ENCODE results near the gene CABLES1.

DNA sequence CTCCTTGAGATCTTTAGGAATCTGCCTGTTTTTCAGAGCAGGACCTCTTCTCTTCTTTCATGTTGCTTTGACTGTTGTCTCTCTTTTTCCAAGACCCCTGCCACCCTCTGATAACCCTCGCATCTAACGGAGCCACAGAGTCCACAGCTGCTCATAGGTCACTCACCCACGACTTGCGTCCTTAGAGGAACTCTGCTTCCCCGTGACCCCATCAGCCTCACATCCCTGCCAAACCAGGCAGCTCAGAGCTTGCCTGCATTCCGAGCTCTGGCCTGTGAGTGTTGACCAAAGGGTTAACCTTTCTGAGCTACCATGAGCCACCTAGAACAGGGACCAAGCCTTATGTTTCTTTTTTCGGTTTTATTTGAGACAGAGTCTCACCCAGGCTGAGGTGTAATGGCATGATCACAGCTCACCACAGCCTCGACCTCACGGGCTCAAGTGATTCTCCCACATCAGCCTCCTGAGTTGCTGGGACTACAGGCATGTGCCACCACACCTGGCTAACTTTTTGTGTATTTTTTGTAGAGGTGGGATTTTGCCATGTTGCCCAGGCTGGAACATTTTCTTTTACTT, 36.4 kb downstream of the CABLES1 start:
- no peak for TF ChIP-seq EP300 (IDR thresholded peaks at IDR 0.05; ENCODE audit: low read depth)
- TF ChIP-seq POLR2A (IDR thresholded peaks at IDR 0.05) = no peak
- TF ChIP-seq, protein P1, sequence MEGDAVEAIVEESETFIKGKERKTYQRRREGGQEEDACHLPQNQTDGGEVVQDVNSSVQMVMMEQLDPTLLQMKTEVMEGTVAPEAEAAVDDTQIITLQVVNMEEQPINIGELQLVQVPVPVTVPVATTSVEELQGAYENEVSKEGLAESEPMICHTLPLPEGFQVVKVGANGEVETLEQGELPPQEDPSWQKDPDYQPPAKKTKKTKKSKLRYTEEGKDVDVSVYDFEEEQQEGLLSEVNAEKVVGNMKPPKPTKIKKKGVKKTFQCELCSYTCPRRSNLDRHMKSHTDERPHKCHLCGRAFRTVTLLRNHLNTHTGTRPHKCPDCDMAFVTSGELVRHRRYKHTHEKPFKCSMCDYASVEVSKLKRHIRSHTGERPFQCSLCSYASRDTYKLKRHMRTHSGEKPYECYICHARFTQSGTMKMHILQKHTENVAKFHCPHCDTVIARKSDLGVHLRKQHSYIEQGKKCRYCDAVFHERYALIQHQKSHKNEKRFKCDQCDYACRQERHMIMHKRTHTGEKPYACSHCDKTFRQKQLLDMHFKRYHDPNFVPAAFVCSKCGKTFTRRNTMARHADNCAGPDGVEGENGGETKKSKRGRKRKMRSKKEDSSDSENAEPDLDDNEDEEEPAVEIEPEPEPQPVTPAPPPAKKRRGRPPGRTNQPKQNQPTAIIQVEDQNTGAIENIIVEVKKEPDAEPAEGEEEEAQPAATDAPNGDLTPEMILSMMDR (IDR thresholded peaks at IDR 0.05) = no peak
- TF ChIP-seq POLR2AphosphoS5 (IDR thresholded peaks at IDR 0.05) = no peak

All from transverse colon (tissue), 4 donors.